ENCODE measurements around the gene RERE. TPM values are rescaled to one million over a fixed set of nuclear protein-coding genes. Genes with fewer than 3 reads are reported as not detected.

Gene RERE
- total RNA-seq, 1 donor from 2014 or later, result 80.3 TPM

DNA sequence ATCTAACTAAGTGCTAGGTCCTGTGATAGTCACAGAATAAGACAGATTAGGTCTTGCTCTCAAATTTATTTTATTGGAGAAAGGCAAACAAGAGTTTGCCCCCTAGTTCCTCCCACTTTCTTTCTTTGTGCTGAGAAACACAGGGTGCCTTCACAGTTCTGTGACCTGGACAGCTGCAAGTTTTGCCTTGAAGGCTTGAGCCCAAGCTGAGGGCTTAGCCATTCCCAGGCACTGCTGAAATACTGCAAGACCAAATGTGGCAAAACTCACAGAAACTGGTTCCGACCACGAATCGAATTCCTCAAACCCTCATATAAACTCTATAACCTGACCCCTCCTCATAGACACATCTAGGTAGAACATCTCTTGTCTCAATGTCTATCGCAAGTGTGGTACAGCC, 227.9 kb downstream of the RERE start:
- Histone ChIP-seq H3K36me3 (no peaks in the 10 kb centered on the region), H3K9me3 (no peaks in the 10 kb centered on the region), H3K27me3 (no peaks in the 10 kb centered on the region), H3K4me1 (peaks cover 7% of the 10 kb centered on the region), H3K4me3 (no peak overlapping the region), H3K27ac (no peak overlapping the region)
- intact Hi-C loops (cut with DNase I), result no loop called here
- TF ChIP-seq POLR2AphosphoS5 (IDR thresholded peaks at IDR 0.05; ENCODE audit: insufficient read depth in 1 of 2, low read depth in 1 of 2) (no peak), POLR2A (IDR thresholded peaks at IDR 0.05) (no peak)
- TF ChIP-seq, protein P1, sequence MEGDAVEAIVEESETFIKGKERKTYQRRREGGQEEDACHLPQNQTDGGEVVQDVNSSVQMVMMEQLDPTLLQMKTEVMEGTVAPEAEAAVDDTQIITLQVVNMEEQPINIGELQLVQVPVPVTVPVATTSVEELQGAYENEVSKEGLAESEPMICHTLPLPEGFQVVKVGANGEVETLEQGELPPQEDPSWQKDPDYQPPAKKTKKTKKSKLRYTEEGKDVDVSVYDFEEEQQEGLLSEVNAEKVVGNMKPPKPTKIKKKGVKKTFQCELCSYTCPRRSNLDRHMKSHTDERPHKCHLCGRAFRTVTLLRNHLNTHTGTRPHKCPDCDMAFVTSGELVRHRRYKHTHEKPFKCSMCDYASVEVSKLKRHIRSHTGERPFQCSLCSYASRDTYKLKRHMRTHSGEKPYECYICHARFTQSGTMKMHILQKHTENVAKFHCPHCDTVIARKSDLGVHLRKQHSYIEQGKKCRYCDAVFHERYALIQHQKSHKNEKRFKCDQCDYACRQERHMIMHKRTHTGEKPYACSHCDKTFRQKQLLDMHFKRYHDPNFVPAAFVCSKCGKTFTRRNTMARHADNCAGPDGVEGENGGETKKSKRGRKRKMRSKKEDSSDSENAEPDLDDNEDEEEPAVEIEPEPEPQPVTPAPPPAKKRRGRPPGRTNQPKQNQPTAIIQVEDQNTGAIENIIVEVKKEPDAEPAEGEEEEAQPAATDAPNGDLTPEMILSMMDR (IDR thresholded peaks at IDR 0.05), result no peak
- DNase-seq (ENCODE audit: extremely low spot score in 2 of 2), result no peak

DNA sequence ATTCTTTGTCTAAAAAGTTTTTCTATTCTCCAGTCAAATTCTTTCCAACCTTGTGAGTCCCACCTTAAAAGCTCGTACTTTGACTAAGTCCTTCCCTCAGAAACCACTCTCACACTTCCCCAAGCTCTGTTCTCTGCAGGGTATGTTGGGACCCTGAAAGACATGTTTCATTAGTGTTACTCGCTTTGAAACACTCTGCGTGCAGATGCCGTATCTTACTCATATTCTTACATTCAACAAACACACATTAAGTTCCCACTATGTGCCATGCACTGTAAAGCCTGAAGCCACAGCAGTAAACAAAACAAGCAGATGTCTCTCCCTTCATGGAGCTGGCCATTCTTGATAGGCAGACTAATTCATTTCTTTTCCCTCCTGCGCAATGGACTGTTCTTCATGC, 229.7 kb downstream of the RERE start:
- H3K9me3 ChIP-seq, result no peaks in the 10 kb centered on the region
- H3K27me3 ChIP-seq, result no peaks in the 10 kb centered on the region
- H3K36me3 ChIP-seq, result no peaks in the 10 kb centered on the region
- no peak overlapping the region for H3K4me3 ChIP-seq
- intact Hi-C loops (cut with DNase I), result no loop called here
- H3K27ac ChIP-seq, result no peak overlapping the region
- no peak for DNase-seq (ENCODE audit: extremely low spot score in 2 of 2)
- peaks cover 7% of the 10 kb centered on the region for H3K4me1 ChIP-seq
- TF ChIP-seq POLR2AphosphoS5 (IDR thresholded peaks at IDR 0.05; ENCODE audit: insufficient read depth in 1 of 2, low read depth in 1 of 2) (no peak), POLR2A (IDR thresholded peaks at IDR 0.05) (no peak)
- TF ChIP-seq, protein P1 (IDR thresholded peaks at IDR 0.05), result no peak

DNA sequence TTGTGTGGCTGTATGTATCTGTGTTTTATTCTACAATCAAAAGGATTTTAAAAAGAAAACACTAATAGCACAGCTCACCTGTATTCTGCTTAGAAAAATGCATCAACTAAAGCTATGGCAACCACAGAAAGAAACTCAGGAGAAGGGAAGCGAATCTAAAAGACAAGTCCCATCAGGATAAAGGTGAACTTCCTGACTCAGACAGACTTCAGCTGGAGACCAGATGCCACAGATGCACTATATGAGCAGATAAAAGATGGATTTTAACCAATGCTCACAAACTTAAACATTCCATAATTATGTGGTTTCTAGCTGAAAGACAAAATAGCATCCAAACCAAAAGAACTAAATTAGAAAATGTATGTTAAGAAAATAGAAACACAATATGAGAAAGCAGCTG, 231.0 kb downstream of the RERE start:
- peaks cover 7% of the 10 kb centered on the region for H3K4me1 ChIP-seq
- no peak overlapping the region for H3K4me3 ChIP-seq
- no peaks in the 10 kb centered on the region for H3K27me3 ChIP-seq
- no peak overlapping the region for H3K27ac ChIP-seq
- H3K36me3 ChIP-seq, result no peaks in the 10 kb centered on the region
- no peak for DNase-seq (ENCODE audit: extremely low spot score in 2 of 2)
- H3K9me3 ChIP-seq, result no peaks in the 10 kb centered on the region
- TF ChIP-seq POLR2AphosphoS5 (IDR thresholded peaks at IDR 0.05; ENCODE audit: insufficient read depth in 1 of 2, low read depth in 1 of 2) (no peak), POLR2A (IDR thresholded peaks at IDR 0.05) (no peak)
- TF ChIP-seq, protein P1 (IDR thresholded peaks at IDR 0.05), result no peak
- intact Hi-C loops (cut with DNase I), result no loop called here

DNA sequence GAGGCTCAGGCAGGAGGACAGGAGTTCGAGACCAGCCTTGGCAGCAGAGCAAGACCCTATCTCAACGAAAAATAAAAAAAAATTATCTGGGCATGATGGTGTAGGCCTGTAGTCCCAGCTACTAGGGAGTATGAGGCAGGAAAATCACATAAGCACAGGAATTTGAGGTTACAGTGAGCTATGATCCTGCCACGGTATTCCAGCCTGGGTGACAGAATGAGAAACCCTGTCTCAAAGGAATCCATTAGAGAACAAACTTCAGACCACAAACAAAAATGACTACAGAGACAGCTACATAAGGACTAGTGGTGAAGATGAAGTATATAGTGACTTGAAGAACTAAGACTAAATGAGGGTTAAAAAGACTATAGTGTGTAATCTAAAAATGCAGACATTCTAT, 233.1 kb downstream of the RERE start:
- Histone ChIP-seq H3K4me3 (no peak overlapping the region), H3K27me3 (no peaks in the 10 kb centered on the region), H3K27ac (no peak overlapping the region), H3K4me1 (no peaks in the 10 kb centered on the region), H3K36me3 (no peaks in the 10 kb centered on the region), H3K9me3 (no peaks in the 10 kb centered on the region)
- DNase-seq (ENCODE audit: extremely low spot score in 2 of 2), result no peak
- TF ChIP-seq POLR2AphosphoS5 (IDR thresholded peaks at IDR 0.05; ENCODE audit: insufficient read depth in 1 of 2, low read depth in 1 of 2) (no peak), POLR2A (IDR thresholded peaks at IDR 0.05) (no peak)
- TF ChIP-seq, protein P1 (IDR thresholded peaks at IDR 0.05), result no peak
- intact Hi-C loops (cut with DNase I), result no loop called here

DNA sequence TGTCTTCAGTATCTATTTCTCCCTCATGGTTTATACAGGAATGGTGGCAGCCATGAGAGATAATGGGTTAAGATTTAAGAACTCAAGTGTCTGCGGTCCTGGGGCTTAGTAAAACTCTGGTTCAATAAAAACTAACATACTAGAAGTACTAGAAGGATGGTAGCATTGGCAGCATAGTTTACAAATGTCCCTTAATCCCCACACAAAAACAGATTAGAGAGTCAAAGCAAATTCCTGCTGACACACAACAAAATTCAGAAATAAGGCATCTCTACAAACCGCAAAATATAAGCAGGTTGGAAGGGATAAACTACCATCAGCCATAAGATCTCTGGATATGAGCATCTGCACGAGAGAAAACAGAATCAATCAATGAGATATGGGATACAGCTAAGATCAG, 234.4 kb downstream of the RERE start:
- no peaks in the 10 kb centered on the region for H3K9me3 ChIP-seq
- H3K36me3 ChIP-seq, result no peaks in the 10 kb centered on the region
- no peaks in the 10 kb centered on the region for H3K27me3 ChIP-seq
- H3K4me3 ChIP-seq, result no peak overlapping the region
- no peak overlapping the region for H3K27ac ChIP-seq
- intact Hi-C loops (cut with DNase I), result no loop called here
- TF ChIP-seq, protein P1 (IDR thresholded peaks at IDR 0.05), result no peak
- TF ChIP-seq POLR2AphosphoS5 (IDR thresholded peaks at IDR 0.05; ENCODE audit: insufficient read depth in 1 of 2, low read depth in 1 of 2) (no peak), POLR2A (IDR thresholded peaks at IDR 0.05) (no peak)
- H3K4me1 ChIP-seq, result no peaks in the 10 kb centered on the region
- no peak for DNase-seq (ENCODE audit: extremely low spot score in 2 of 2)
